GM19193 (cell line): ENCODE data around the gene FAIM.

Source experiments
- POLR2A ChIP-seq: IDR thresholded peaks from 4 replicates; pipeline ENCODE4 v1.6.1; 2011; ENCODE audit not compliant: insufficient read depth, insufficient read length; ENCODE audit errors: extremely low read depth

The FAIM gene

DNA sequence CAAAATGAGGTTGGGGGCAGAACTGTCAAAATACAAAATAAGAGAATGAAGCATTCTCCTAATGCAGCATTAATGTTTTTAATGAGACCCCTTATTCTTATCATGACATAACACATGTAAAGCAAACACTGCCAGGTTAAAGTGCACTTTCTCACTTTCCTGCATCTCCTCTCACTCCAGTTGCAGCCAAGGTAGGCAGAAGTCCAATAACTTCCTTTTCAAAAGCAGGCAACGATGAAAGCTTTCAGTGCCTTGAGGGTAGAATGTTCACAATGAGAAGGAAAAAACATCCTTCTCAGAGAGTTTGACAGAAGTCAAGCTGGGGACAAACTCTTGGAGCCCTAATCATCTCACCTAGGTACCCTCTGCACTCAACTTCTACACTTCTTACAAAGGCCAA is 59.5 kb downstream of the FAIM start:
- no peak for TF ChIP-seq POLR2A

DNA sequence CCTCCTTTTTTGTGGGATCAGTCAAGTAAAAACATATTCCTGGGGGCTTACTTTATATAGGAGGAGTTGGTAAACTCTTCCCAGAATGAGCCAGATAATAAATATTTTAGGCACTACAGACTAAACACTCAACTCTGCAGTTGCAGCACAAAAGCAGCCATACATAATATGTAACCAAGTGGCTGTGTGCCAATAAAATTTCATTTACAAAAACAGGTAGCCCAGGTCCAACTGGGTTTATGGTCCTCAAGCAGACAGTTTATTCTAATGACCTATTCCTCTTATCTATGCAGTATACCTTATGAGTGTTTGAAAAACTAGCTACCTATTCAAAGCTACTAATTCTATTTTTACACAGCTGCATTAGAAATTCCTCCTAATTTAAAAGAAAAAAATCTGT is 61.8 kb downstream of the FAIM start:
- TF ChIP-seq POLR2A, result no peak

DNA sequence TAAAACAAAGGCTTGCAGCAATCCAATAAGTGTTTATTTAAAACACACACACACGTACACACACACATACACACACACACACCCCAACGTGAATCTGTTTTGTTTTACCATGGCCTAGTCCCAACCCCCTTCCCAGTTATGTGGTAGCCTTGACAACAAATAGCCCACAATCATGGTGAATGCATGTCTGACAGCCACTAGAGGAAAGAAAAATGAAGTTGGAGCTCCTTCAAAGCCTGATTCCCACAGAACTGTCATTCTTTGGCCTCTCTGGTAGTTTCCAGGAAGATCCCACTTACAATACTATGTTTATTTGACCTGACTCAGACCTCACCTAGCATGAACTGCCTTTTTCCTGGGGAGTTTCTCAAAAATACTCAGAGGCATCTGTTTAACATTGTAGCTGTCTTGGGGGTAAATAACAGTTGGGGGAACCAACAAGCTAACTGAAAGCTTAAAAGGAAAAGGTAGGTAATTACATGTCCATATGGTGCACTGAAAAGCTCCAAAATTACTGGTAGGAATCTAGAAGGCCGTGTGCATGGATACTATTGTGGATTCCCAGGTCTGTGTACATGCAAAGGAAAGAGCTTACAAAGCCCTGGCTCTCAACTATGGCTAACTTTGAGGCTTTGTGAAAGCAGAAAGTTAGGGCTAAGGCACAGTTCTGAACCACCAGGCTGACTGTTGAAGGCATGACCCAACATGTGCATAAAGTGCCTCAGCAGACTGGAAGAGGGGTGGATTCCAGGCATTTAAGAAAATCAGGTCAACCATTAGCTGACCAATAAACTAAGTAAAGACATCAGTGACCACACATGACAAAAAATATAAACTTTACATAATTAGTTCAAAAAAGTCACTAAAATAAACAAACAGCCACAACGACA is 65.3 kb downstream of the FAIM start:
- no peak for TF ChIP-seq POLR2A

DNA sequence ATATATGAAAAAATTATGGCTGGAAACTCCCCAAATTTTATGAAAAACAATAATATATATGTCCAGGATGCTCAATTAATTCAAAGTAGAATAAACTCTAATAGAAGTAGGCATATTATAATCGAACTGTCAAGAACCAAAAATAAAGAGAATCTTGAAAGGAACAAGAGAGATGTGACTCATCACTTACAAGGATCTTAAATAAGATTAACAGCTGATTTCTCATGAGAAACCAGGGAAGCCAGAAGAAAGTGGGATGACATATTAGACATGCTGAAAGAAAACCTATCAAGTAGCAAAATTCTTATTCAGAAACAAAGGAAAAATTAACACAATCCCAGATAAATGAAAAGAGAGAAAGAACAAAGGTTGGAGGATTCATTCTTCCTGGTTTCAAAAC is 66.8 kb downstream of the FAIM start:
- no peak for TF ChIP-seq POLR2A

DNA sequence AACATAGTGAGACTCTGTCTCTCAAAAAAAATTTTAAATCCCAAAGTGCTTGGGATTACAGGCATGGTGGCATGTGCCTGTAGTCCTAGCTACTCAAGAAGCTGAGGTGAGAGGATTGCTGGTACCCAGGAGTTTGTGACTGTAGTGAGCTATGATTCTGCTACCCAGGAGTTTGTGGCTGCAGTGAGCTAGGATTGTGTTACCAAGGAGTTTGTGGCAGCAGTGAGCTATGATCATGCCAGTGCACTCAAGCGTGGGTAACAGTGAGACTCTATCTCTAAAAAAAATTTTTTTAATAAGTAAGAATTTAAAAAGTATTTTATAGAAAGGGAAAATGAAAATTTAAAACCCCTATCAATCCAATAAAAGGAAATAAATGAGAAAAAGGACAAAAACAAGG is 69.5 kb downstream of the FAIM start:
- no peak for TF ChIP-seq POLR2A

DNA sequence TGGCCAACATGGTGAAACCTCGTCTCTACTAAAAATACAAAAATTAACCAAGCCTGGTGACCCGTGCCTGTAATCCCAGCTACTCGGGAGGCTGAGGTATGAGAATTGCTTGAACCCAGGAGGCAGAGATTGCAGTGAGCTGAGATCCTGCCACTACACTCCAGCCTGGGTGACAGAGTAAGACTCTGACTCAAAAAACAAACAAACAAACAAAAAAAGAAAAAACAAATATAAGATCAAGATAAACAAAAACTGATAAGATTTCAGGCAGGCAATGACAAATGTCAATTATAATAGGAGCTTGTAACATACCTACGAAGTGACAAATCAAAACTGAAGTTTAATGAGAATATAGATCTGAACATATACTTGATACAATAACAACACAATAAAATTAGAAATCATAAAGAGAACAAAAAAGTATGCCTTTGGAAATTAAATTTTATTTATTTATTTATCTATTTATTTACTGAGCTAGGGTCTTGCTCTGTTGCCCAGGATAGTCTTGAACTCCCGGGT is 70.4 kb downstream of the FAIM start:
- TF ChIP-seq POLR2A, result no peak

DNA sequence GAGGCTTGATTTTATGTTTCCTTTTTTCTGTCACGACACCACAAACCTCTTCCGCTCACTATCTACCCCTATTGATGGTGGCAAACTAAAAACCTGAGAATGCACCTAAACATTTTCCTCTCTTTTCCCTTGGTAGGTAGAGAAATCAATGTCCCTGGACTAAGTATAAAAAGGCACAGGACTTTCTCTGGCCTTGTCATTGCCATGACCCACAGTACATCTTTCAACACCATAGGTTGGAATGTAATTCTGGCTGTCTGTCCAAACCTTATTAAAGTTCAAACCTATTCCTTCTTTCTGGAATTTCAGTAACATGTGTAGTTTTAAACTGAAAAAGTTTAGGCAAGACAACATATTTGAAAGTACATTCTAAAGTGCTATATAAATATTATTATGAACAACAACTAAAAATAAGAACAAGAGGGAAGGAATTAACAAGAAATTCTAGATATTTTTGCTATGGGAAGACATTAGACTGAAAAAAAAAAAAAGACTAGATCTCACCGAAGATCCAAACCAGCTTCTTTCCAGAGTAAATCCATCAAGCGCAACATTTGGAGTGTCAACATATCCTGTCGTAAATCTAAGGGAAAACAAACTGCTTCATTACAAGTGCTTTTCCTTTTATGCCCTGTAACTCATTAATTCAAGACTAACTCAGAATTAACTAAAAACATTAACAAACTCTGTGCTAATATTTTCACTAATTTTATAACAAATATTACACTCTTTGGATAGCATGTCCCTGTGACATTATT is 73.1 kb downstream of the FAIM start:
- no peak for TF ChIP-seq POLR2A

DNA sequence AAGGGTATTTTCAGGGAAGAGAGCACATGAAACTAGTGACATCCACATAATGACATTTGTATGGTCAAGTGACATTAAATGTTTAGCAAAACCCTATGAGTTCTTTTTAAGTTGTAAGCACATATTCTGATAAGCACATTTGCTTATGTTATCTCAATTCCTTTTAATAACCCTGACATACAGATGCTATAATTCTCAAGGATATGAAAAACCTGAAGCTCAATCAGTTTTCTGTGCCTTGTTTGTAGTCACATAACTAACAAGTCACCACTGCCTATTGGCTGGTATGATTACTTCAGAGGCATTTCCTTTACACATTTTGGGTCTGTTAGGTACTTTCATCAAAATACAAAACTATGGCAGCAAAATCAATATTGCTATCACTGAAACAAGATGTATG is 74.1 kb downstream of the FAIM start:
- no peak for TF ChIP-seq POLR2A
